GM21529 (cell line): ENCODE results near the gene SNX24.
"Not testable (repeated sequence)": the region's sequence is repeated elsewhere in the genome, so short reads cannot be mapped to it uniquely, and the experiment has no call there.

Experiments used
- ATAC-seq: cut with Tn5 transposase; IDR thresholded peaks from one replicate; pipeline ENCODE4 v1.9.1; 2021; ENCODE audit not compliant: unreplicated experiment

The SNX24 gene

DNA sequence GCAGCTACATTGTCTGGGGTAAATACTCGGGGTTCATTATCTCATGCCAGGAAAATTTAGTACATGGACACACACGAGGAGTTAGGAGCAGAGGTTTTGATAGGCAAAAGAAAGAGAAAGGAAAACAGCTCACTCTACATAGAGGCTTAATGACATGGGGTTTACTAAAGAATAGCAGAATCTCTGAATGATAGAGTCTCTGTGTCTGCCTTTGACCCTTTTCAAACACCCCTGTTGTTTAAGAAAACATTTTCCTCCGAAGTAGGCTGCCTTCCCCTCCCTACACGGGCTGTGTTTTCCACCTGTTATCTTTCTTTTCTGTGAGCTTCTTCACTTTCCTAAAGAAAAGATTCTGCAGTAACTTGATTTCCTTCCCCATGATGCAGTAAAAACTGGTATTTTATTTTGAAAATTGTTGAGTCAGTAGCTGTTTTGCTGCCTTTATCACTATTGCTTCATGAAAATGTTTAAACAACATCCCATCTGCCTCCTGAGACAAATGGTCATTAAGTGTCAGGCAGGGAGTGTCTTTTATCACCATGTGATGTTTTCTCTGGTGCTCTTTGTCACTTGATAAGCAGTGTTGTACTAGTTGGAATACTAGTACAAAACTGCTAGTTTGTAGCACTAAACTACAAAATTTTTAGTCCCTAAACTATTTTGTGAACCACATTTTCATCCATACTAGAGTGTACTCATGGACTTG is 114.5 kb downstream of the SNX24 start:
- no peak for ATAC-seq

DNA sequence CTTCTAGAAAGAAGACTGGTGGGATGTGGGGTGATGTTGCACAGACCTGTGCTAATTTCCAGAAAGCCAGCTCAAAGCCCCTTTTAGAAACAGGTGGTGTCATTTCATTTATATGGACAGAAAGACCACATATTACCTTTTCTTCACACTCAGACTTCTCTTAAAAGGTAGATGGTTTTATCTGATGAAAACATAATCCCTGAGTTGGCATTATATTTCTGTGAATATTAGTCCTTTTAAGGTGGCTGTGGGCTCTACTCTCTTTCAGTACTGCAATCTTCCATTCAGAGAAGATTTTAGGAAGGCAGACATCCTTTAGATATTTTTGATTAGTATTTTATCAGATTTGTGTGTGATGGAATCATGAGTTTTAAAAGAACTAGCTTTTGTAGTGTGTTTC is 117.9 kb downstream of the SNX24 start:
- no peak for ATAC-seq

- ATAC-seq, result no peak
Observed at GRCh38 chr5:122965111-122965510, 119.7 kb downstream of the SNX24 start.

GRCh38 chr5:122967085-122967484 is 121.7 kb downstream of the SNX24 start:
- ATAC-seq, result peak; percentile 17

DNA sequence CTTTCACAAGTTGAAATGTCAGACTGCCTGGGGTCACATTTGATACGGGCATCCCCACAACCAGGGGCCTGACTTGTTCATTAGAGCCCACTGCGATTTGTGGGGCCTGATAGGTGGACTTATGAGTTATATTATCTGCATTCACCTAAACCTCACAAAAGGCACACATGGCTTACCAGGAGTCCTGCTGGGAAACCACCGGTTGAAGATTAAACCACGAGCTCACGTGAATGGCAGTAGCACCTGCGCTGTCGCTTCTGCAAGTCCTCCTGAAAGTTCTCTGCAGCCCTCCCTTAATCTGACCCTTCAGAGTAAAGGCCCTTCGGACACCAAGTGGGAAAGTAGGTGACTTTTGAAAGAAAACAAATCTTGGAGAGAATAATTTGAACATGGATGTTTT is 122.2 kb downstream of the SNX24 start:
- ATAC-seq, result peak; percentile 91

DNA sequence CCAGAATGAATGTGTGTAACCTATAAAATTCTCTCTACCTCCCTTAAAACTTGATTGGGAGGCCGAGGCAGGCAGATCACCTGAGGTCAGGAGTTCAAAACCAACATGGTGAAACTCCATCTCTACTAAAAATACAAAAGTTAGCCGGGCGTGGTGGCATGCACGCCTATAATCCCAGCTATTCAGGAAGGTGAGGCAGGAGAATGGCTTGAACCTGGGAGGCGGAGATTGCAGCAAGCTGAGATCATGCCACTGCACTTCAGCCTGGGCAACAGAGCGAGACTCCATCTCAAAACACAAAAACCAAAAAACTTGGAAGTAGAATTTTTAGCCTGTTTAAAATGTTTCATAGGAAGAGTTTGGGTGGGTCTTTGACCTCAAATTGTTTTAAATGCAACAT is 122.6 kb downstream of the SNX24 start:
- not testable (repeated sequence) for ATAC-seq

DNA sequence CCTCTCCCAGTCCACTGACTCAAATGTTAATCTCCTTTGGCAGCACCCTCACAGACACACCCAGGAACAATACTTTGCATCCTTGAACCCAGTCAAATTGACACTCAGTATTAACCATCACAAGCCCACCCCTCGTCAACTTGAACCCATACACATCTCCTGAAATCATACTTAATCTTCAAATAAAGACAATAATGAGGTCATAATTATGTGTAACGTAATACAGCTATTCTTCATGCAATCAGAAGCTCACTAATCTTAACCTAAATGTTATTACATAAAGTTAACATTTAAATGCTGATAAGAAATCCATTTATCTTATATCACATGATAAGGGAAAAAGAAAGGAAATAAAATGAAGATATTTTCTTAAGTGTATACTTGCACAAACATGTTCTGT is 125.9 kb downstream of the SNX24 start:
- ATAC-seq, result no peak

GRCh38 chr5:122972877-122973276 is 127.5 kb downstream of the SNX24 start:
- ATAC-seq, result no peak

GRCh38 chr5:122973759-122974158 is 128.3 kb downstream of the SNX24 start:
- ATAC-seq, result not testable (repeated sequence)

GRCh38 chr5:122974251-122974650 is 128.8 kb downstream of the SNX24 start:
- not testable (repeated sequence) for ATAC-seq

GRCh38 chr5:122977319-122977718 is 131.9 kb downstream of the SNX24 start:
- ATAC-seq, result no peak

DNA sequence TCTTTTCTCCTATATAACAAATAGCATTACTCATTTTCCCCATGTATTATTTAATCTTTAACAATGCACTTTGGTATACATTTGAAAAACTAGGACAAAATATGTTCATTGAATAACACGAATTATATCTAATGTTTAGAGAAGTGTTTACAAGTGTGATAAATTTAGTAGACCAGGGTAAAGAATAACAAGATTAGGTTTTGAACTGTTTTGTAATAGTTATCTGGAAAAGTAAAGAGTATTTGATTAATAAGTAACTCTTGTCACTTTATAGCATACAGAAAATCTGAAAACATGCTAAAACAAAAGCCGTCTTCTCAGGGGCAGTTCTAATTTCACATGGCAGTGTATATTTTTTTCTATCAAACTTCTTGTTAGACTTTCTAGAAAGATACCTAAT is 132.7 kb downstream of the SNX24 start:
- ATAC-seq, result no peak

- no peak for ATAC-seq
Observed at GRCh38 chr5:122978644-122979297, 133.4 kb downstream of the SNX24 start.

DNA sequence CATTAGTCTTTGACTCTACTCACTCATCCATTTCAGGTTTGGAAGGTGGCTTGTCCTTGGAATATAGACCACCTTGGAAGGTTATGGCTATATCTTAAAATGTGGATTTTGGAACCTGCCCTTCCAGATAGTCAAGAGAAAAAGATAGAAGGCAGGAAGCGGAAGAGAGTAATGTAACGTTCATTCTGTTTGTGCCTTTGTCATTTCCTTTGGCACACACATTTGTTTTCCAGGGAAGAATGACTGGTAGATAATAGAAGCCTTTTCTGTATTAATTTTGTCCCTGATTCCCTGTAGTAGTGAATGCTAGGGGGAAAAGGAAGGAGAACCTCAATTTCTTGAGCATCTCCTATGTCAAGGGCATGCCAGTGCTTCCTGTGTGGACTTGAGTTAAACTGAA is 136.4 kb downstream of the SNX24 start:
- no peak for ATAC-seq

- ATAC-seq, result no peak
Observed at GRCh38 chr5:122982376-122982775, 137.0 kb downstream of the SNX24 start.

GRCh38 chr5:122984425-122984824 is 139.0 kb downstream of the SNX24 start:
- ATAC-seq, result peak; percentile 41

DNA sequence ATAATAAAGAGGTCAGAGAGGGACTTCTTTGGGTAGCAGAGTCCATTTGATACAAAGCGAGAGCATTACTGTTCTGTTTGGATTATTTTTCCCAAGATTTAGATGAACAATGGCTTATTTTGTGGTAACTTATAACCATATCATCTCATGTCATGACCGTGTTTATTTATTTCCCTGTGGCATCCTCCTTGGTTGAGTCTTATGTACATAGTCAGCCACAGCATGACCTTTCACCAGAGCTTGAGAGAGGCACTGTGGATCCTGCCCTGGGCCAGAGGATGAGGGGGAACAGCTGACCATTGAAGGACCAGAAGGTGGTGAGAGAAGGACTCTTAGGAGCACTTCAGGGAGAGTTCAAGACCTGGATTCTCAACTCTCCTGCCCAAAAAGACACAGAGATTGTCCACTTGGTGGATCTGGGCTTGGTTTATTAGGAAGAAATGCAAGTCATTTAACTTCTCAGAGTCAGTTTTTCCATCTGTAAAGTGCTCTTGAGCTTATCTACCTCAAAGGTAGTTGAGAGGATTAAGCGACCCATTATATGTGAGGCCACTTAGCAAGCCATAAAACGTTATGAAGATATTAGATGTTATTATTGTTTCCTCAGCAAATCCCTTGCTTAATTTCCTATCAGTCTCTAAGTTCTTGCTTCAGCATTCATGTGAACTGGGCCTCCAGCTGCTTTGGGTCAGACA is 139.7 kb downstream of the SNX24 start:
- no peak for ATAC-seq

GRCh38 chr5:122985954-122986721 is 140.7 kb downstream of the SNX24 start:
- peak; percentile 96 for ATAC-seq

DNA sequence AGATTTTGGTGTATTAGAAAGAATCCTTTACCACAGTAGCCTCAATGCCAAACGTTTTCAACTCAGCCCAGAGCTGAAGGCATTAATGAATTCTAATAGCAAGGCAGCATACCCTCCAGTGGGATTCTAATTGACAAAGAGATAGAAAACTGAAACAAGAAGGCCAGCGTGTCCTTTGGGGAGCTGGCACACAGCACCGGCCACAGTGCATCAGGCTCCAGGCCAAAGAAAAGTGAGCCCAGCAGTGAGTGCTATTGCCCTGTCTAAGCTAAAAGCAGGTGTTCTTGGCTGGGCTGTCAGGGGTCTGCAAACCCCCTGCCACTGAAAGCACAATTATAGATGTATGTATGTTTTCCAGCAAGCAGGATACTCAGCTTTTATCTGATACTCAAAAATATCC is 150.7 kb downstream of the SNX24 start:
- no peak for ATAC-seq

DNA sequence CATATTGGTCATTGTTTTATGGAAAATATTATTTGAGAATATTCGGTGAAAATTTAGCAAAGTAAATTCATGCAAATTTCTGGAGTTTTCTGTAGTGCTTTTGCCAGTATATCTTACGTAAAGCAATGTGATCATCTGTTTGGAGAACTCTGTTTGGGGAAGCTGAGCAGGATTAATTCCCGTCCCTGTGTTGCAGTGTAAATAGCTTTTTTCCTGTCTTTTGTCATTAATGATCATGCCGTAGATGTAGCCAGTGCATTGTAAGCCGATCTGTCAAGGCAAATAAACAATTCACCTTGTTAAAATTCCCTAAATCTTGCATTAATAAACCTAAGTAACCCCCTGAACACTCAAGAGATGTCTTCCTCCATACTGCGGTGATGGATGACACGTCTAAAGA is 151.9 kb downstream of the SNX24 start:
- no peak for ATAC-seq

DNA sequence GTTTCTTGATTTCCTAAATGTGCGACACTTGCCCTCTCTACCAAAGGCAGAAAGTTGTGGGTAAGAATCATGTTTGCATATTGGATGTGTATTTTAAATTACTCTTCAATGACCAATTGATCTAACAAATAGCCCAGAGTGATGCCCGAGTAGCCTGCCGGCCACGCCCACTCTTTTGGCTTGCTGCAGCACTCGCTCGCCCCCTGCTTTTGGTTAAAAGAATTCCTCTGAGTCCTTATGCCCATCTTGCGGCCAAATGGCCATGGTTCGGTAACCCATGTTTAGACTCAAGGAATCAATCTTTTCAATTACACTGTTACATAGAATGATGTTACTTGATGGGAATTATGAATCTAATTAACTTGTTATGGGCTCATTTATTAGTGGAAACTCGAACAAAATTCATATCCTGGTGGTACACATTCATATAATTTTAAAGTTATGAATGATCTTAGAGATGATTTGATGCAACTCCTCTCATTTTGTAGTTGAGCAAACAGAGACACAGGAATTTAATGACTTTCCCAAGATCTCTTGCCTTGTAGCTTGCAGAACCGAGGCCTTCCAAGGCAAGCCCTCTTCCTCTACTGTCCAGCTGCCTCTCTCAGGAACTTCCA is 154.6 kb downstream of the SNX24 start:
- peak; percentile 96 for ATAC-seq
